ENCODE data around the gene LCE2B. TPM values are rescaled to one million over a fixed set of nuclear protein-coding genes. Genes with fewer than 3 reads are reported as not detected.
"Not testable (repeated sequence)": the region's sequence is repeated elsewhere in the genome, so short reads cannot be mapped to it uniquely, and the experiment has no call there.

Gene LCE2B
- total RNA-seq (not detected in 2 replicates), polyA plus RNA-seq (not detected in 2 replicates)

GRCh38 chr1:152685823-152686222 lies at the start of gene LCE2B:
Gene LCE2B, plus strand, starts transcription at chr1:152686123. Its CDS starts 721 bp downstream, at chr1:152686844.
- H3K4me1 ChIP-seq (ENCODE audit: insufficient read depth); H3K4me3 ChIP-seq; H3K27me3 ChIP-seq; H2AFZ ChIP-seq; H3K79me2 ChIP-seq; H3K9me2 ChIP-seq (replicated peaks; ENCODE audit: insufficient read depth); H3K9me3 ChIP-seq (ENCODE audit: low read depth); H3K27ac ChIP-seq; H4K20me1 ChIP-seq (ENCODE audit: insufficient read depth, poor library complexity, severe bottlenecking); H3K4me2 ChIP-seq; H3K36me3 ChIP-seq (replicated peaks; ENCODE audit: insufficient read depth, low read depth); DNase-seq (ENCODE audit: low spot score): not testable (repeated sequence)
- WGBS (ENCODE audit: low lambda C conversion rate, missing lambda C conversion rate): 52% methylated on average over 4 of the region's 4 CpGs

DNA sequence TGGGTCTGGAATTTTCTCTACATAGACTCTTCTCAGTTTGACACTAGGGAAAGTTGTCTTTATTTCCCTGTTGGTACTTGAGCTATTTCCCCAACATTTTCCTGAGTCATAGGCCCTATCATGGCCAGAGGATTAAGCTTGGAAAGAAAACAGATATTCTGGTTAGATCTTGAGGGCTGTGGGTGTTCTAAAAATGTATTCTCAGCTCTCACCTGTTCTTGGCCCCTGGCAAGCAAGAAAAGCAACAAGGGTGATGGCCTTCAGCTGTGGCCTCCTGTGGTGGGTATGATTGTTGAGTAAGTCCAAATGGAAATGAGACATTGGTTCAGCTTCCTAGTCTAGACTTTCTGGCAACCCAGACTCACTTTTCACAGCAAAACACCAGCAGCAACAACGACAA lies 45.6 kb upstream of the LCE2B start:
- H3K27ac ChIP-seq: no peak overlapping the region
- no peak overlapping the region for H2AFZ ChIP-seq
- H3K4me3 ChIP-seq: no peak overlapping the region
- 25% methylated on average over 1 of the region's 1 CpG for WGBS (ENCODE audit: low lambda C conversion rate, missing lambda C conversion rate)
- no peak for DNase-seq (ENCODE audit: low spot score)
- no peak for TF ChIP-seq EZH2phosphoT487 (IDR thresholded peaks at IDR 0.05; ENCODE audit: low read depth, severe bottlenecking, unreplicated experiment)
- TF ChIP-seq EZH2 (IDR thresholded peaks at IDR 0.05; ENCODE audit: borderline replicate concordance): no peak
- no peak for TF ChIP-seq CTCF (IDR thresholded peaks at IDR 0.05; ENCODE audit: poor library complexity)
- no peaks in the 10 kb centered on the region for H3K36me3 ChIP-seq (replicated peaks; ENCODE audit: insufficient read depth, low read depth)
- H3K4me2 ChIP-seq: no peak overlapping the region
- no peaks in the 10 kb centered on the region for H3K79me2 ChIP-seq
- H3K9me2 ChIP-seq (replicated peaks; ENCODE audit: insufficient read depth): no peaks in the 10 kb centered on the region
- no peaks in the 10 kb centered on the region for H3K27me3 ChIP-seq
- no peaks in the 10 kb centered on the region for H3K9me3 ChIP-seq (ENCODE audit: low read depth)
- H3K4me1 ChIP-seq (ENCODE audit: insufficient read depth): no peaks in the 10 kb centered on the region
- H4K20me1 ChIP-seq (ENCODE audit: insufficient read depth, poor library complexity, severe bottlenecking): no peaks in the 10 kb centered on the region

- WGBS (ENCODE audit: low lambda C conversion rate, missing lambda C conversion rate): 68% methylated on average over 3 of the region's 3 CpGs
- Histone ChIP-seq H3K4me1 (ENCODE audit: insufficient read depth) (no peaks in the 10 kb centered on the region), H3K36me3 (replicated peaks; ENCODE audit: insufficient read depth, low read depth) (no peaks in the 10 kb centered on the region), H3K9me3 (ENCODE audit: low read depth) (no peaks in the 10 kb centered on the region), H3K9me2 (replicated peaks; ENCODE audit: insufficient read depth) (no peaks in the 10 kb centered on the region), H3K4me3 (no peak overlapping the region), H2AFZ (no peak overlapping the region), H3K27me3 (no peaks in the 10 kb centered on the region), H3K79me2 (no peaks in the 10 kb centered on the region), H3K27ac (no peak overlapping the region), H3K4me2 (no peak overlapping the region), H4K20me1 (ENCODE audit: insufficient read depth, poor library complexity, severe bottlenecking) (no peaks in the 10 kb centered on the region)
- TF ChIP-seq EZH2phosphoT487 (IDR thresholded peaks at IDR 0.05; ENCODE audit: low read depth, severe bottlenecking, unreplicated experiment): no peak
- no peak for TF ChIP-seq CTCF (IDR thresholded peaks at IDR 0.05; ENCODE audit: poor library complexity)
- no peak for TF ChIP-seq EZH2 (IDR thresholded peaks at IDR 0.05; ENCODE audit: borderline replicate concordance)
- no peak for DNase-seq (ENCODE audit: low spot score)
Observed at GRCh38 chr1:152643945-152644344, 42.0 kb upstream of the LCE2B start.

DNA sequence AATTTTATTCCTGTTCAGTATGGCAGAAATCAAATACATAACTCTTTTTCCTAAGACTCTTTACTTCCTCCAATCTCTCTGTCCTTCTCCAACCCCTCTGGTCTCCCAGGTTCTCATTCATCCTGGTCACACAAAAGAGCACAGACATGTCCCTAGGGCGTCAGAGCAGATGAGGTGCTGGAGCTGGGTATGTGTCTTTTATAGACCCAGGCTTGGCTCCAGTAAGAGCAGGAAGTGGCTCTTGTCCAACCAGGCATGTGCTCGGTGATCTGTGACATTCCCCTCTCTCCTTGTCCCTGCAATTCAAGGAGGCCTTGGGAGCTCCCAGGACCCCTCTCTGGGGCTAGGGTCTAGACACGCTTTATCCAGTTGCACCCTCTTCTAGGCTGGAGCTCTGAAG lies 40.8 kb upstream of the LCE2B start:
- H2AFZ ChIP-seq: no peak overlapping the region
- TF ChIP-seq EZH2 (IDR thresholded peaks at IDR 0.05; ENCODE audit: borderline replicate concordance) (no peak), EZH2phosphoT487 (IDR thresholded peaks at IDR 0.05; ENCODE audit: low read depth, severe bottlenecking, unreplicated experiment) (no peak), CTCF (IDR thresholded peaks at IDR 0.05; ENCODE audit: poor library complexity) (no peak)
- 47% methylated on average over 3 of the region's 3 CpGs for WGBS (ENCODE audit: low lambda C conversion rate, missing lambda C conversion rate)
- H3K27me3 ChIP-seq: no peaks in the 10 kb centered on the region
- H3K9me3 ChIP-seq (ENCODE audit: low read depth): no peaks in the 10 kb centered on the region
- H3K4me1 ChIP-seq (ENCODE audit: insufficient read depth): no peaks in the 10 kb centered on the region
- no peaks in the 10 kb centered on the region for H4K20me1 ChIP-seq (ENCODE audit: insufficient read depth, poor library complexity, severe bottlenecking)
- no peak for DNase-seq (ENCODE audit: low spot score)
- no peaks in the 10 kb centered on the region for H3K79me2 ChIP-seq
- H3K4me3 ChIP-seq: no peak overlapping the region
- H3K27ac ChIP-seq: no peak overlapping the region
- H3K4me2 ChIP-seq: no peak overlapping the region
- no peaks in the 10 kb centered on the region for H3K9me2 ChIP-seq (replicated peaks; ENCODE audit: insufficient read depth)
- no peaks in the 10 kb centered on the region for H3K36me3 ChIP-seq (replicated peaks; ENCODE audit: insufficient read depth, low read depth)
